Measurements from ENCODE around the gene SEPTIN8. TPM values are rescaled to one million over a fixed set of nuclear protein-coding genes. Genes with fewer than 3 reads are reported as not detected.
A peak's percentile ranks its signal among the peaks of the same experiment; 100 is the strongest.

SEPTIN8 gene
- polyA plus RNA-seq, 1 donor (not counting 4 experiments of a cell fraction or from before 2014, with no cell fraction given), result 46.4 TPM

GRCh38 chr5:132822650-132823480, 45.8 kb upstream of the SEPTIN8 start:
- Histone ChIP-seq H2AFZ (ENCODE audit: control insufficient read depth, low read length) (peak overlapping the region; percentile 63), H3K79me2 (ENCODE audit: control insufficient read depth, insufficient read depth, low read length) (no peaks in the 10 kb centered on the region), H3K9me3 (ENCODE audit: control insufficient read depth, low read depth, low read length) (no peaks in the 10 kb centered on the region), H3K4me3 (ENCODE audit: control insufficient read depth in 2 of 3, extremely low read depth in 1 of 3, insufficient read depth in 2 of 3, low read depth in 1 of 3, low read length in 3 of 3) (no peak overlapping the region), H3K27ac (ENCODE audit: control insufficient read depth, insufficient read depth, low read length) (no peak overlapping the region), H3K4me2 (ENCODE audit: control insufficient read depth, extremely low read depth, insufficient read depth, low read depth, low read length) (peak overlapping the region; percentile 58), H3K27me3 (ENCODE audit: control insufficient read depth, extremely low read depth, insufficient read depth, low read length) (peaks cover 32% of the 10 kb centered on the region), H3K9ac (ENCODE audit: control insufficient read depth, extremely low read depth, insufficient read depth, low read length) (no peak overlapping the region), H3K9me1 (ENCODE audit: control insufficient read depth, extremely low read depth, insufficient read depth, low read length) (no peaks in the 10 kb centered on the region), H4K20me1 (ENCODE audit: control insufficient read depth, extremely low read depth, insufficient read depth, low read length) (no peaks in the 10 kb centered on the region), H3K36me3 (ENCODE audit: control insufficient read depth in 2 of 2, extremely low read depth in 1 of 2, insufficient read depth in 2 of 2, low read length in 2 of 2) (no peaks in the 10 kb centered on the region), H3K4me1 (ENCODE audit: control insufficient read depth, extremely low read depth, insufficient read depth, low read length) (no peaks in the 10 kb centered on the region)
- no peak for TF ChIP-seq EZH2 (IDR thresholded peaks at IDR 0.05; ENCODE audit: low read length)
- TF ChIP-seq CTCF (optimal IDR thresholded peaks at IDR 0.05 in 1 of 3, IDR thresholded peaks at IDR 0.05 in 1 of 3, conservative IDR thresholded peaks at IDR 0.05 in 1 of 3; ENCODE audit: extremely low read depth in 1 of 3, insufficient read depth in 2 of 3, low read length in 3 of 3), result peak in 1 of 3 experiments; percentile 18
- no peak for FAIRE-seq
- dilution Hi-C loops (cut with MboI; ENCODE audit: extremely low pct_ligation_motif_present, low sequenced_read_pairs), result no loop called here
- no peak for DNase-seq (ENCODE audit: low read depth, low spot score)

- Histone ChIP-seq H3K9me3 (ENCODE audit: control insufficient read depth, low read depth, low read length) (no peaks in the 10 kb centered on the region), H2AFZ (ENCODE audit: control insufficient read depth, low read length) (no peak overlapping the region), H3K4me1 (ENCODE audit: control insufficient read depth, extremely low read depth, insufficient read depth, low read length) (no peaks in the 10 kb centered on the region), H4K20me1 (ENCODE audit: control insufficient read depth, extremely low read depth, insufficient read depth, low read length) (no peaks in the 10 kb centered on the region), H3K4me3 (ENCODE audit: control insufficient read depth in 2 of 3, extremely low read depth in 1 of 3, insufficient read depth in 2 of 3, low read depth in 1 of 3, low read length in 3 of 3) (no peak overlapping the region), H3K36me3 (ENCODE audit: control insufficient read depth in 2 of 2, extremely low read depth in 1 of 2, insufficient read depth in 2 of 2, low read length in 2 of 2) (no peaks in the 10 kb centered on the region), H3K27me3 (ENCODE audit: control insufficient read depth, extremely low read depth, insufficient read depth, low read length) (peaks cover 32% of the 10 kb centered on the region), H3K4me2 (ENCODE audit: control insufficient read depth, extremely low read depth, insufficient read depth, low read depth, low read length) (no peak overlapping the region), H3K9me1 (ENCODE audit: control insufficient read depth, extremely low read depth, insufficient read depth, low read length) (no peaks in the 10 kb centered on the region), H3K27ac (ENCODE audit: control insufficient read depth, insufficient read depth, low read length) (no peak overlapping the region), H3K79me2 (ENCODE audit: control insufficient read depth, insufficient read depth, low read length) (no peaks in the 10 kb centered on the region), H3K9ac (ENCODE audit: control insufficient read depth, extremely low read depth, insufficient read depth, low read length) (no peak overlapping the region)
- dilution Hi-C loops (cut with MboI; ENCODE audit: extremely low pct_ligation_motif_present, low sequenced_read_pairs), result no loop called here
- TF ChIP-seq EZH2 (IDR thresholded peaks at IDR 0.05; ENCODE audit: low read length), result no peak
- no peak for TF ChIP-seq CTCF (optimal IDR thresholded peaks at IDR 0.05 in 1 of 3, IDR thresholded peaks at IDR 0.05 in 1 of 3, conservative IDR thresholded peaks at IDR 0.05 in 1 of 3; ENCODE audit: extremely low read depth in 1 of 3, insufficient read depth in 2 of 3, low read length in 3 of 3)
- no peak for DNase-seq (ENCODE audit: low read depth, low spot score)
- FAIRE-seq, result no peak
Observed at GRCh38 chr5:132821791-132822190, 44.8 kb upstream of the SEPTIN8 start.
